GM12878 (cell line): ENCODE measurements around the gene COL4A2. TPM values are rescaled to one million over a fixed set of nuclear protein-coding genes. Genes with fewer than 3 reads are reported as not detected.

Source experiments
- ATAC-seq: fragments of 200-7000 bp; cut with Tn5 transposase; 3 replicates; pipeline ENCODE4 v1.9.1; 2020; ENCODE audit warnings: mild to moderate bottlenecking, moderate library complexity
- BruUV-seq: library from RNA; stranded (reverse); fragments of 400-500 nt; replicated peaks from 2 replicates; lab custom pipeline; 2021; lab: Mats Ljungman, UMichigan
- CTCF ChIA-PET: fragments of 300-600 bp; sonication (Branson Sonifier 250); formaldehyde crosslinking; extraction: SDS; loops from one replicate; lab custom pipeline; 2021; ENCODE audit warnings: inconsistent platforms; lab: Yijun Ruan, JAX
- POLR2A ChIA-PET: fragments of 350-600 bp; formaldehyde crosslinking; extraction: SDS; loops from one replicate; lab custom pipeline; 2021; ENCODE audit warnings: inconsistent platforms; lab: Charles Lee
- RAD21 ChIA-PET: fragments of 300-600 bp; sonication (Branson Sonifier 250); formaldehyde crosslinking; loops from one replicate; lab custom pipeline; 2023; ENCODE audit warnings: antibody characterized with exemption; ENCODE audit not compliant: unreplicated experiment; lab: Charles Lee
- SMC1A ChIA-PET: fragments of 300-600 bp; sonication (Branson Sonifier 250); formaldehyde crosslinking; loops from one replicate; lab custom pipeline; 2023; ENCODE audit not compliant: unreplicated experiment, uncharacterized antibody; lab: Charles Lee
- DNase-seq: peaks from one replicate; pipeline ENCODE4 v3.0.0-alpha.2; 2011; ENCODE audit warnings: low read depth, low spot score
- FAIRE-seq: peaks from 3 replicates; lab custom pipeline; 2011; peaks lifted over from hg19 to GRCh38; lab: Jason Lieb, UNC
- H2AFZ ChIP-seq: 2 replicates; pipeline ENCODE4 v1.6.0; 2011; ENCODE audit warnings: low read depth, low read length, control low read depth; ENCODE audit not compliant: control insufficient read depth
- H3K27ac ChIP-seq: 2 replicates; pipeline ENCODE4 v1.5.1; 2011; ENCODE audit warnings: control low read depth; ENCODE audit not compliant: control insufficient read depth, insufficient read depth
- H3K27me3 ChIP-seq, 2 experiments: replicated peaks in 1 of 2; 2 replicates each; pipeline versions ENCODE4 v1.6.0 to v1.6.1; 2011; ENCODE audit warnings: low read length in 1 of 2; ENCODE audit not compliant: control insufficient read depth in 2 of 2, insufficient read depth in 2 of 2
- H3K36me3 ChIP-seq, 2 experiments: 2 replicates each; pipeline ENCODE4 v1.5.1; 2011; ENCODE audit warnings: low read length in 1 of 2; ENCODE audit not compliant: control insufficient read depth in 2 of 2, insufficient read depth in 2 of 2
- H3K4me1 ChIP-seq: 2 replicates; pipeline ENCODE4 v1.6.1; 2011; ENCODE audit warnings: mild to moderate bottlenecking, low read length, moderate library complexity, mixed read lengths; ENCODE audit not compliant: control insufficient read depth, insufficient read depth
- H3K4me2 ChIP-seq: 2 replicates; pipeline ENCODE4 v1.6.0; 2011; ENCODE audit warnings: control low read depth; ENCODE audit not compliant: control insufficient read depth, insufficient read depth
- H3K4me3 ChIP-seq: fragments of 200-600 bp; sonication (generic); 2 replicates; pipeline ENCODE4 v1.5.1; 2016
- H3K79me2 ChIP-seq: 2 replicates; pipeline ENCODE4 v1.6.0; 2011; ENCODE audit warnings: low read length; ENCODE audit not compliant: control insufficient read depth, insufficient read depth
- H3K9ac ChIP-seq: 2 replicates; pipeline ENCODE4 v1.8.0; 2011; ENCODE audit warnings: low read length, control low read depth, mixed read lengths; ENCODE audit not compliant: control insufficient read depth, insufficient read depth
- H3K9me3 ChIP-seq: replicated peaks from 3 replicates; pipeline ENCODE4 v1.5.1; 2011; ENCODE audit warnings: mild to moderate bottlenecking, low read length; ENCODE audit not compliant: control insufficient read depth, insufficient read depth
- H4K20me1 ChIP-seq: 2 replicates; pipeline ENCODE4 v1.6.0; 2011; ENCODE audit not compliant: control insufficient read depth, insufficient read depth
- GATAD2B ChIP-seq: fragments of 450-650 bp; conservative IDR thresholded peaks from 2 replicates; pipeline ENCODE4 v1.6.1; 2017; ENCODE audit warnings: low read depth, mild to moderate bottlenecking, moderate library complexity
- MXI1 ChIP-seq: fragments of 150-350 bp; IDR thresholded peaks from 2 replicates; pipeline ENCODE4 v1.6.1; 2011; ENCODE audit warnings: low read depth, mild to moderate bottlenecking, inconsistent platforms, low read length, improper control_type of control experiment
- SMAD1 ChIP-seq: fragments of 450-650 bp; IDR thresholded peaks from 2 replicates; pipeline ENCODE4 v1.6.1; 2018; ENCODE audit warnings: mild to moderate bottlenecking, low read depth; ENCODE audit not compliant: partially characterized antibody
- SPI1 ChIP-seq: IDR thresholded peaks from 2 replicates; pipeline ENCODE4 v1.6.1; 2011; ENCODE audit warnings: low read depth, mild to moderate bottlenecking, low read length, moderate library complexity, borderline replicate concordance; ENCODE audit not compliant: insufficient read depth
- ZNF24 ChIP-seq: fragments of 450-650 bp; IDR thresholded peaks from 2 replicates; pipeline ENCODE4 v1.6.1; 2017; ENCODE audit warnings: antibody characterized with exemption, mild to moderate bottlenecking
- WGBS: methylation state at CpG from one replicate; pipeline ENCODE4 v1.1.6; 2016; ENCODE audit warnings: low lambda C conversion rate; ENCODE audit not compliant: insufficient replicate concordance, insufficient coverage; ENCODE audit errors: missing lambda C conversion rate; 5-methylcytosine and 5-hydroxymethylcytosine counted together
- in situ Hi-C: fragments of 300-500 bp; cut with MboI; formaldehyde crosslinking; loops from 9 replicates; pipeline ENCODE4 v1.14.3; 2018; ENCODE audit warnings: mixed read lengths
- intact Hi-C: fragments of 100-400 bp; cut with micrococcal nuclease; formaldehyde crosslinking; loops from one replicate; pipeline ENCODE4 v1.14.2; 2022; ENCODE audit not compliant: unreplicated experiment
- polyA plus RNA-seq, 11 experiments: library from polyadenylated mRNA; depleted of rRNA in 4 of 11; unstranded in 6 of 11; stranded (reverse) in 5 of 11; fragments of >200 nt; fragmentation: Nextera tagmentation in 4 of 11; fragmentation: Illumina TruSeq in 1 of 11; extraction: Ambion mirVana in 4 of 11; extraction: Trizol in 1 of 11; gene quantifications; 1 replicate in 1 of 11; 2 replicates in 10 of 11; pipeline versions ENCODE4 v1.2.1 to v1.2.3, GENCODE V29; 2011 to 2016; ENCODE audit warnings: inconsistent platforms in 2 of 11, missing spikeins in 2 of 11, low read depth in 1 of 11
- total RNA-seq, 4 experiments: library from RNA; depleted of rRNA in 3 of 4; stranded (reverse); fragments of >200 nt in 3 of 4; fragmentation: Illumina TruSeq in 1 of 4; extraction: Trizol in 1 of 4; gene quantifications; 2 replicates each; pipeline versions ENCODE4 v1.2.1 to v1.2.3, GENCODE V29; 2013 to 2021
- TF ChIP-seq, protein P1 (sequence below): IDR thresholded peaks from 2 replicates; pipeline ENCODE4 v1.6.1; 2011; ENCODE audit warnings: borderline replicate concordance, low read depth, mild to moderate bottlenecking, moderate library complexity, low read length; ENCODE audit not compliant: insufficient read depth, poor library complexity, severe bottlenecking

Gene COL4A2
- total and polyA plus RNA-seq, 10 of the 15 experiments (the other 5 are each of a cell fraction or from before 2014, with no cell fraction given), result 0.16 to 1.6 (median 0.62) TPM; not detected in 3

DNA sequence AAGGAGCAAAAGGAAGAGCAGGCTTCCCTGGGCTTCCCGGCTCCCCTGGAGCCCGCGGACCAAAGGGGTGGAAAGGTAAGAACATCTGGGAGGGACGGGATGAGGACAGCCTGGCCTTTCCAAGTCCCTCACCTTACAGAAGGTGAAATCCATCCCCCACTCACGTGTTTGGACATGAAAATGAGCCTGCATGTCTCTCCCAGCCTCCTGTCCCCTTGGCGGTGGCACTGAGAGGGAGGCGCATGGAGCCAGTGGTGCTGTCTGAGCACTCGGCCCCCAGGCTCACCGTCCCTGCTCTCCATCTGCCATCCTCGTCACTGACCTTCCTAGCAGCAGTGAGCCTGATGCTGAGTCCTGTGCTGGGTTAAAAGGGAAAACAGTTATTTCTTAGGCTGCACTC is 150.3 kb downstream of the COL4A2 start:
- DNase-seq (no peak), ATAC-seq (no peak), FAIRE-seq (no peak)
- H3K4me3 ChIP-seq, result no peak overlapping the region
- H3K4me2 ChIP-seq, result no peak overlapping the region
- H3K36me3 ChIP-seq, result no peaks in the 10 kb centered on the region
- no peaks in the 10 kb centered on the region for H4K20me1 ChIP-seq
- TF ChIP-seq SMAD1 (no peak), ZNF24 (no peak), GATAD2B (no peak), MXI1 (no peak), SPI1 (no peak)
- TF ChIP-seq, protein P1, sequence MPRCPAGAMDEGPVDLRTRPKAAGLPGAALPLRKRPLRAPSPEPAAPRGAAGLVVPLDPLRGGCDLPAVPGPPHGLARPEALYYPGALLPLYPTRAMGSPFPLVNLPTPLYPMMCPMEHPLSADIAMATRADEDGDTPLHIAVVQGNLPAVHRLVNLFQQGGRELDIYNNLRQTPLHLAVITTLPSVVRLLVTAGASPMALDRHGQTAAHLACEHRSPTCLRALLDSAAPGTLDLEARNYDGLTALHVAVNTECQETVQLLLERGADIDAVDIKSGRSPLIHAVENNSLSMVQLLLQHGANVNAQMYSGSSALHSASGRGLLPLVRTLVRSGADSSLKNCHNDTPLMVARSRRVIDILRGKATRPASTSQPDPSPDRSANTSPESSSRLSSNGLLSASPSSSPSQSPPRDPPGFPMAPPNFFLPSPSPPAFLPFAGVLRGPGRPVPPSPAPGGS, result no peak
- no peak overlapping the region for H3K27ac ChIP-seq
- in situ Hi-C loops (no loop called here), intact Hi-C loops (loop anchor here (2.0 kb wide), 1 partner anchor 107 kb away; no protein-coding TSS in a partner anchor)
- no TSS peak for BruUV-seq
- peaks cover 4% of the 10 kb centered on the region; the same call in 1 of the 2 replicates for H3K4me1 ChIP-seq
- no peaks in the 10 kb centered on the region for H3K9me3 ChIP-seq
- CTCF ChIA-PET, result no interaction called here
- RAD21 ChIA-PET, result interaction anchor here (1.0 to 1.5 kb wide), 2 partner anchors 64 to 69 kb away, joined by 4 read pairs; no protein-coding TSS in a partner anchor
- SMC1A ChIA-PET, result interaction anchor here (2.2 kb wide), 1 partner anchor 68 kb away, joined by 10 read pairs; no protein-coding TSS in a partner anchor
- H3K27me3 ChIP-seq, result no peaks in the 10 kb centered on the region
- POLR2A ChIA-PET, result no interaction called here
- H3K79me2 ChIP-seq, result no peaks in the 10 kb centered on the region
- no peak overlapping the region for H3K9ac ChIP-seq
- H2AFZ ChIP-seq, result no peak overlapping the region
- WGBS, result 43% methylated on average over 10 of the region's 10 CpGs
